AG10803 (cell line): ENCODE measurements around the gene GGTLC1.

ENCODE experiments used
- DNase-seq: peaks from one replicate; pipeline ENCODE4 v3.0.0; 2010; ENCODE audit warnings: low read depth
- H3K4me3 ChIP-seq: 2 replicates; pipeline ENCODE4 v1.5.1; 2011; ENCODE audit warnings: mild to moderate bottlenecking, low read length, control low read depth
- TF ChIP-seq, protein P1 (sequence below): conservative IDR thresholded peaks from 2 replicates; pipeline ENCODE4 v1.5.1; 2011; ENCODE audit warnings: mild to moderate bottlenecking, low read length, control low read depth, inconsistent platforms

GGTLC1 gene

DNA sequence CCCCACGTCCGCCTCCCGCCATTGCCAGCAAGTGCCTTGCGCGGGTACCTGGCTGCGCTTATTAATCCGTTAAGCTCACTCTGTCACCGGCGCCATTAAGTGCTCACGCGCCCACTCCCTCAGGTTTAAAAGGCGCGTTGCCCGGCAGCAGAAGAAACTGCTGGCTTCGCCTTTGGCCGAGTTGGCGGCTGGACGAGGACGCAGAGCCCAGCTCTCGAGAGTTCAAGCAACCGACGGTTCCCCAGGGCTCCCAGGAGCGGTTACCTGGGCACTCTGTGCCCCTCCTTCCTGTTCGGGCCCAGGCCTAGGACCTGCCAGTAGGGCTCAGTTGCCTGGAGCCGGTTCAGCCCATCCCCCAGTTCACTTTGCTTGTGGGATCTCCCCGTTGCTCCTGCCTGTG lies at the start of gene GGTLC1:
GGTLC1 (minus strand) TSS at position 219 of the 400 bp plus-strand sequence. CDS start 2,168 bp downstream, outside the sequence.
- TF ChIP-seq, protein P1, sequence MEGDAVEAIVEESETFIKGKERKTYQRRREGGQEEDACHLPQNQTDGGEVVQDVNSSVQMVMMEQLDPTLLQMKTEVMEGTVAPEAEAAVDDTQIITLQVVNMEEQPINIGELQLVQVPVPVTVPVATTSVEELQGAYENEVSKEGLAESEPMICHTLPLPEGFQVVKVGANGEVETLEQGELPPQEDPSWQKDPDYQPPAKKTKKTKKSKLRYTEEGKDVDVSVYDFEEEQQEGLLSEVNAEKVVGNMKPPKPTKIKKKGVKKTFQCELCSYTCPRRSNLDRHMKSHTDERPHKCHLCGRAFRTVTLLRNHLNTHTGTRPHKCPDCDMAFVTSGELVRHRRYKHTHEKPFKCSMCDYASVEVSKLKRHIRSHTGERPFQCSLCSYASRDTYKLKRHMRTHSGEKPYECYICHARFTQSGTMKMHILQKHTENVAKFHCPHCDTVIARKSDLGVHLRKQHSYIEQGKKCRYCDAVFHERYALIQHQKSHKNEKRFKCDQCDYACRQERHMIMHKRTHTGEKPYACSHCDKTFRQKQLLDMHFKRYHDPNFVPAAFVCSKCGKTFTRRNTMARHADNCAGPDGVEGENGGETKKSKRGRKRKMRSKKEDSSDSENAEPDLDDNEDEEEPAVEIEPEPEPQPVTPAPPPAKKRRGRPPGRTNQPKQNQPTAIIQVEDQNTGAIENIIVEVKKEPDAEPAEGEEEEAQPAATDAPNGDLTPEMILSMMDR, result no peak
- no peak for DNase-seq
- H3K4me3 ChIP-seq, result no peak within 1 kb of the TSS

DNA sequence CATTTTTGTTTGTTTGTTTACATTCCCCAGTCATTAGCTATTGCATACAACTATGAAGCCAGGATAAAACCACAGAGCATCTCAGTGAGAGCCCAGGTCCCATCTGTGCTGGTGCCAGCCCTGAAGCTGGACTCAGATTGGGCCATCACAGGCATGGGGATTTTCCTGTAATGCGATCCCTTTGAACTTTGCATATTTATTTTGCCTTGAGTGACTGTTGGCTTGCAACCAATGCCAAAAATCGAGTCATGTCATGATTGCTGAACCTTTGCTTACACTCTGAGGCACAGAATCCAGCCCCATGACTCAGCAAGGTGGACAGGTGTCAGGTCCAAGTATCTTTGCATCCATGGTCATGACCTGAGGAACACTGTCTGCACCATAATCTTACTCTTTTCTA lies 46.2 kb upstream of the GGTLC1 start:
- no peak overlapping the region for H3K4me3 ChIP-seq
- DNase-seq, result peak; percentile 5
- TF ChIP-seq, protein P1, result no peak

DNA sequence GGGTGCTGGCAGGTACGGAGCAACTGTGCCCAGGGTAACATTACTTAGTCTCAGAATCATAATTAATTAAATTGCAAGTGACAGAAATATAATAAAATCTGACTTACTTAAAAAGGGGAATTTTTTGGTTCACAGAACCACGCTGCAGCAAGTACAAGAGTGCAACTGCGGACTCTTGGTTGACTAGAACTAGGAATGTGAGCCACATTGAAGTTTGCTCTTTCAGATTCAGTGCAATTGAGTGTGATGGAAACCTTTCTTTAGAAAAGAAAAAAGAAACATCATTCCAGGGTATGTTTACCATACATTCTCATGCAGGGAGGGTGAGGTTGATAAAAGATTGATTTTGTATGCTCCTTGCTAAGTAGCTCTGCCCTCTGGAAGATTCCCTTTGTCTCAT lies 45.0 kb upstream of the GGTLC1 start:
- TF ChIP-seq, protein P1, result no peak
- no peak overlapping the region for H3K4me3 ChIP-seq
- no peak for DNase-seq

DNA sequence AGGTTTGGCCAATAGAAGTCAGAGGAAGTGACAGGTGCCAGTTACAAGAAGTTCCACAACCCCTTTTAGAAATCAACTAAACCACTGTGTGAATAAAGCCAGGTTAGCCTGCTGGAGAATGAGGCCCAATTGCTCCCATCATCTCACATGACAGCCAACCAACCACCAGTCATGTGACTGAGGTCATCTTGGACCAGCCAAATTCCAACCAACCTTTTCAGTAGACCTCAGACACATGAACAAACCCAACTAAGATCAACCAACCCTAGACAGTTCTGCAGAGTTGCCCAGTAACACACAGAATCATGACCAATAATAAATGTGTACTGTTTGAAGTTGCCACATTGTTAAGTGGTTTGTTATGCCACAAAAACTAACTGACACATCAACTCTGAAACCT lies 44.6 kb upstream of the GGTLC1 start:
- TF ChIP-seq, protein P1, result no peak
- no peak overlapping the region for H3K4me3 ChIP-seq
- no peak for DNase-seq

DNA sequence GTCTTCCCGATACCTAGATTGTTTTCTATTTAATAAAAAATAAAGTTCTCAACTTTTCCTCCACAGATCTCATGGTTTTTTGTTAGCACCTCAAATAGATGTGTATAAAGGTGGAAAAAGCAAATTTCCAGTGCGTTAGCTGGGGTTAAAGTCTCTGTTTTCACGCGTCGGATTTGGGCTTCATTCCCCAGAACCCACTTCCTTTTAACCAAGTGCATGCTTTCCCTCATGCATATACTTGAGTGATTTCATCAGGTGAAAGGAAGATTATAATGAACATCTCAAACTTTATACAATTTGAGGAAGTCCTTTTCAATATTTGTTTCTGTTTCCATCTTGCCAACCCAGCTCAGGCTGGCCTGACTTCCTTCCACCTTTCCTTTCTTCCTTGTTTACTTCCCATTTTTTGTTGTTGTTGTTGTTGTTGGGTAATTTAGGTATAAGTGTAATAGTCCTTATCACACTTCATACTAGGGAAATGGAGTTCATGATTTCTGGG lies 43.9 kb upstream of the GGTLC1 start:
- TF ChIP-seq, protein P1, result no peak
- H3K4me3 ChIP-seq, result no peak overlapping the region
- no peak for DNase-seq

DNA sequence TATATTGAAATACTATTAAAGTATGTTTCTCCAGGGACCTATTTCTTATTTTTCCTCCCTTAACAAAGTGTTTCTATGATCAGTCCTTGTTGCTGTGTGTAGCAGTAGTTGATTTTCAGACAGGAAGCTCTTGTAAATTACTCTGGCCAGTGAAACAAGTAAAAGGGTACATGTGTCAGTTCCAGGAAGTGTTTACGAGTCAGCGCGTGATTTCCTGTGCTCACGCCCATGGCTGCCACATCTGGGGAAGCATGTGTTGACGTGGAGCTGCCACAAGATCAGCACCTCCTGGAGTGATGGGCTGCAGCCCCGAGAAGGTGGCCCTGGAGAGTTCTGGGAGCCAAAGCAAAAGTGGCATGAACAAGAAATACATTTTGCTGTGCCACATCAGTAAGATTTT lies 38.6 kb upstream of the GGTLC1 start:
- TF ChIP-seq, protein P1, result no peak
- no peak overlapping the region for H3K4me3 ChIP-seq
- DNase-seq, result peak; percentile 4

DNA sequence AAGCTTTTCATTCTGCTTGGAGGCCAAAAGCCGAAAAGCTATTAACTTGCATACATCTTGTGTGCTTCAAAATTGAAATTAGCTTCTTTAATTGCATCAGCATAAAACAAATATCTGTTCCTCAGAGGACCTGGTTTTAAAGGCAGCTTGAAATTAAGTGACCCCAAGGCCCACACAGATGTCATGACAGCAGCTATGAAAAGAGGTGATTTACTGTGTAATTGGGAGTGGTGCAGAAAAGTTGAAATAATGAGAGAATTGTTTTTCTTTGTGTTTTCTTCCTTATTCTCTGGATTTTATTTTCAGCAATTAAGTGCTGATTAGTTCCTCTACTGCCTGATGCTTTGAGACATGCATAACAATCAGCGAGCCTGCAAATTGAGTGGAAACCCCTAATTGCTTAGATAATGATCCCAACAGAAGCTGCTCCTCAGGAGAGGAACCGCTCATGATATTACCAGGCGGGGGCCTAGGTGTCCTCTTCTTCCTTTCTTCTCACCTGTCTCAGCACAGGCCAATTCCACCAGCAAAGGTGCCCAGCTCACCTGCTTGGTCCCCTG lies 34.1 kb upstream of the GGTLC1 start:
- TF ChIP-seq, protein P1, result no peak
- DNase-seq, result no peak
- H3K4me3 ChIP-seq, result no peak overlapping the region
